COLO668 (cell line): Measurements from ENCODE around the gene FCN1.

Source experiments
- DNase-seq: peaks from one replicate; lab custom pipeline; 2025; ENCODE audit not compliant: unreplicated experiment; lab: John Stamatoyannopoulos, UW

The FCN1 gene

DNA sequence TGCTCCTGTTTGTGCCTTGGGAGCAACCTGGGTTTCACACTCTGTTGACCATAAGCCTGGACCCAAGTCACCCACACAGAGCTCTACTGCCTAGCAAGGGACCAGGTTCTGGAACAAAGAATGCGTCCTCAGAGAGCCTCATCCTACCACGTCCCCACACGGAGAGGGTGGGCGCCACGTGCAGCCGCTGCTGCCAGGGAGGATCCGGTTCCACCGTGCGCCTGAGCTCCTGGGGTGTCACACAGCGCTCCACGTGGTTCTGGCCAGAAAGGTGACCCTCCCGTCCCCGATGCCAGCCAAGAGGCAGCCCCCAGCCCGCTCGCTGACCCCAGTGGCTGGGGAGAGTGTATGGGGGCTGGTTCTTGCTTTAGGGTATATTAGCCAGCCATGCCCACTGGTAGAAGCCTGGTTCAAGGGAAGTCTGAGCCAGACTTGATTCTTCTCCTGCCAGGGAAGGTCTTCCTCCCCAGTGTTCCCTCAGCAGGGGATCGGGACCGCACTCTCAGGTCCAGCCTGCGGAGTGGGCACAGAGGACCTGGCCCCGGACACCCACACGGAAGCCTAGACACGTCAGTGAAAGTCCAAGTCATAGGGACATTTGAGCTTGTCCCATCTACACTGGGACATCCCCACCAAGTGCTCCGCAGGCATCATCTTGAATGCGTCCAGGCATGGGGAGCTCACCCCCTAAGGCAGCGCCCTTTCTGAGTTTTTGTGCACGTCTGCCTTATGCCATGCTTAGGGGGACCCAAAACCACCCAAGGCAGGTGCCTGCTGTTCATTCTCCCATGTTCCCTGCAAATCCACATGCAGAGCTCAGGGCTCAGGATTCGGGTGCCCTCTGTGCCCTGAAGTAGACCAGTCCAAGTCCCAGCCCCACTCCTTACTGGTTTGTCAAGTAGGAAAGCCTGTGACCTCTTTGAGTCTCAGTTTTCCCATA, 2.4 kb downstream of the FCN1 start:
- no peak for DNase-seq

- no peak for DNase-seq
Observed at GRCh38 chr9:134914501-134914834, 3.2 kb downstream of the FCN1 start.

DNA sequence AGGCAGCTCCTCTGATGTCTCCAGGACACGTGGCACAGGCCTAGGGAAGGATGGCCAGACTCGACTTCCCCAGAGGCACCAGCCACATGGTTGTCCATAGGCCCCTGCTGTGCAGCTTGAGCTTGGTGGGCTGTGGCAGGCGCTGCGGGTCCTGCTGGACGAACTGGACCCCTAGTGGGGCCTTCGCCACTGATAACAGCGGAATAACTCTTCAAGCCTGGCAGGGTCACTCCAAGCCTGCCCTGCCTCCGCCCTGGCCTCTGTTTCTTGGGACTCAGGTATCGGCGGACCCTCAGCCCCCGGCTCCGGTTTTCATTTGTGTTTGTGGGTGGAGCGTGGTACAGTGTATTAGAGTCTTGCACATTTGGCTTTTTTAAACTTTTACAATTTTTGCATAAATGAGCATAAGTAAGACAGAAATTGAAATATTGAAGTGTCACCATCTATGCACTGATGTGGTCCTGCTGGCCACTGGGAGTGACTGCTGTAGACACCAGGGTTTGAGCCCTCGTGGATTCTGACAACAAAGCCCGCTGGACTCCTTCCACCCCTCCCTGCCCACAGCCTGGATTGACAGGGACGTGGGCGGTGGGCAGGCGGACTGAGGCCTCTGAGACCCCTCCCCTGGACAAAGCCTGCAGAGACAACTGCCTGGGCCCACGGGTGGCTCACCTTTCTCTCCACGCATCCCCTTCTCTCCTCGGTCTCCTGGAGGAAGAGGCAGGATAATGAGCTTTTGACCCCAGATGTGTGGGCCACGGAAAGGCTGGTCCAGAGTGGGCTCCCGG, 3.8 kb downstream of the FCN1 start:
- no peak for DNase-seq

DNA sequence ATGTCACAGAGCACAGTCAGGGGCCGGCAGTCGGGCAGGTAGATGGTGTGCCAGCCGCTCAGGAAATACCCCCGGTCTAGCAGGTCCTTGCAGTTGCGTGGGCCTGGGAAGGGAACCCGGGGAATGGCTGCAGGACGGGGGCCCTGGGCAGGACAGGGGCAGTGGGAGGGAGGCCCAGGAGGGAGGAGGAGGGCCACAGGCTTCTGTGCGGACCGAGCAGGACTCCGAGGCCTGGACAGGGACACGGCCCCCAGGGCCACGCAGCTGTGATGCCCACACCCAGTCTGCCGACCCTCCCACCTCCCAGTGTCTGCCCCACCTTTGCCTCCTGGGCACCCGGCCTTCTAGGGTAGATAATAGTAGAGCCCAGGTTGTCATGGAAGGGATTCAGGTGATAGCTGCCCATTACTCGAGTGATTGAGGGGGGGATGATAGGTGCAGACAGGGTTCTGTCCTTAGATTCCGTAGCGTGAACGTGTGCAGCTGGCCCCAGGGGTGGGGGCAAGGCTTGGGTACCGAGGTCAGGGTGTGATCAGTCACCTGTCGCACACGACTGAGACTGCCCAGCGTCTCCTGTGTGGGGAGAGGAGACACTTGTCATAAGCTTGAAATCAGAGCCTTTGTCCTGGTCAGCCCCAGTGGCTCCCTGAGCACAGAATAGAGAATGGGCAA, 4.5 kb downstream of the FCN1 start:
- DNase-seq, result no peak

- DNase-seq, result no peak
Observed at GRCh38 chr9:134912126-134912840, 5.4 kb downstream of the FCN1 start.

- DNase-seq, result no peak
Observed at GRCh38 chr9:134909511-134910481, 7.9 kb downstream of the FCN1 start.

- DNase-seq, result no peak
Observed at GRCh38 chr9:134908524-134909309, 9.0 kb downstream of the FCN1 start.

DNA sequence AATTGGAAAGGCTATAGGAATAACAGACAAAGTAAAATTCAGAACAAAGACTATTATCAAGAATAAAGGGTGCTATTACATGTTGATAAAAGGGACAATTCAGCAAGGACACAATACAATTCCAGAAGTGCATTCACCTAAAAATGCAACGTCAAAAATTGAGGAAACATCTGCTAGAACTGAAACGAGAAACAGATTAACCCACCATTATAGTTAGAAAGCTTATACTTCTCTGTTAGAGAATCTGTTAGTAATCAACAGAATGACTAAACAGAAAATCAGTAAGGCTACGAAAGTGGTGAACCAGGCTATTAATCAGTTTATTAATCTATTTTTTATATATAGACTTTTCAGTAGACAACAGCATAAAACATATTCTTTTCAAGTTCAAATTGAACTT, 14.8 kb downstream of the FCN1 start:
- DNase-seq, result no peak

DNA sequence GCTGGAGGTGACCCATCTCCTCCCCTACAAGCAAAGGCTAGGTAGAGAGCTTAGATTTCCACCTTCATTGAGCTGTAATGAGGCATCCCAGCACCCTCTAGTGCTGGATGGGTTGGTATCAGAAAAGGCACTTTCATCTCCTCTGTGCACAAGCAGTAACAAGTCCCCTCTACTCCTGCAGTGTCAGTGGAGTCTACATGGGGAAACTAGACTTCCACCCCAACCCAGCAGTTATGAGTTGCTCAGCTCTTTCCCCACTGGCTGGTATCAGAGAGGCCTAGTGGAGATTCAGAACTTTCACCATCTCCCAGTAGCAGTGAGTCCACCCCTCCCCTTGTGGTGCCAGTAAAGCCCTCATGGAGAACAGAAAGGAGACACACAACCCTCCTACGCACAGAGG, 17.9 kb downstream of the FCN1 start:
- DNase-seq, result no peak

- DNase-seq, result no peak
Observed at GRCh38 chr9:134899168-134899567, 18.5 kb downstream of the FCN1 start.

DNA sequence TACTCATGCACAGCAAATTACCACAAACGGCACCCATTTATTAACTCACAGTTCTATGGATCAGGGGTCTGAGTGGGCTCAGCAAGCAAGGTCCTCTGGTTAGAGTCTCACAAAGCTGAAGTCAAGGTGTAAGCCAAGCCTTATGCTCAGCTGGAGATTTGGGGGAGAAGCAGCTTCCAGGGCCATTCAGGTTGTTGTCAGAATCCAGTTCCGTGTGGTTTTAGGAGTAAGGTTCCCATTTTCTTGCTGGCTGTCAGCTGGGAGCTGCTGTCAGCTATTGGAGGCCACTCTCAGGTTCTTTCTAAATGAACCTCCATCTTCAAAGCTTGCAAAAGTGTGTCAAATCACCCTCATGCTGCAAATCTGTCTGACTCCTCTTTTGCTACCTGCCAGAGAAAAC, 19.4 kb downstream of the FCN1 start:
- no peak for DNase-seq

- no peak for DNase-seq
Observed at GRCh38 chr9:134897584-134898170, 20.0 kb downstream of the FCN1 start.

GRCh38 chr9:134896834-134897583, 20.7 kb downstream of the FCN1 start:
- no peak for DNase-seq

DNA sequence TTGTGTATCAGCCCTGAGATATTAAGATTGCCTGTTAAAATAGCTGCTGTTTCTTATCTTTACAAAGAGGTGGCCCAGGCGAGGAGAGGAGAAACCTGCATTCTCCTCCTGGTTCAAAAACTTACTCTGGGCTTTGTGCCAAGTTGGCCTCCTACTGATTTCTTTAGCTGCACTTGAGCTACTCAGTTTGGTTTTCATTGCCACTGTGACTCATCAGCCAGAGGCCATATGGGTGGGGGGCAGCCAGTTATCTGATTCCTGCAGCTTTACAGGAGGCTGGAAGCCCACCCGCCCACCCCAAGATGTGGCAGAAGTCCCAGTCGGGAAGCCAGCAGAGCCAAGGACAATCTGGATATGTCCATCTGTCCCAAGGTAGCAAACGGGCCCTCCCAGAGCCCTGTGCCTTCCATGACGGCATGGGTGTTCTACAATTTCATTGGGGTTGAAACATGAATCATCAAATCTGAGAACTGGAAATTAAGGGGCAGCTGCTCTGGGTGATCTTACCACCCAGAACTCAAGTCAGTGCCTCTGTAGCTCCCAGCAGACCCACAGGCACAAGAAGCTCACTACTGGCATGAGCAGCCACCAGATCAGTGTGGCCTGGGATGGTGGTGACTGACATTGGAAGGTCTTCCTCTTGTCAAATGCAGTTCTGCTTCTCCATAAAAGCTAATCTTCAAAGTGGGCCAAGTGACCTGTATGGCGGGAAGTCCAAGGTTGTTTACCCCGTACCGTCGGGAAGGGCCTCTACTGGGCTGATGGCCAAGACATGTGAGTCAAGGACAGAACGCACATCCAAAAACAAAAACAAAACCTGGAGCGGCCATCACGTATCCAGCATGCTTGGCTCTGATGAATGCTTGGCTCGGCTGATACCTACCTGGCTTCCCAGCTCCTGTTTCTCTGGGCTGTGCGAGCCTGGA, 21.5 kb downstream of the FCN1 start:
- DNase-seq, result no peak

- DNase-seq, result no peak
Observed at GRCh38 chr9:134895567-134895907, 22.2 kb downstream of the FCN1 start.

DNA sequence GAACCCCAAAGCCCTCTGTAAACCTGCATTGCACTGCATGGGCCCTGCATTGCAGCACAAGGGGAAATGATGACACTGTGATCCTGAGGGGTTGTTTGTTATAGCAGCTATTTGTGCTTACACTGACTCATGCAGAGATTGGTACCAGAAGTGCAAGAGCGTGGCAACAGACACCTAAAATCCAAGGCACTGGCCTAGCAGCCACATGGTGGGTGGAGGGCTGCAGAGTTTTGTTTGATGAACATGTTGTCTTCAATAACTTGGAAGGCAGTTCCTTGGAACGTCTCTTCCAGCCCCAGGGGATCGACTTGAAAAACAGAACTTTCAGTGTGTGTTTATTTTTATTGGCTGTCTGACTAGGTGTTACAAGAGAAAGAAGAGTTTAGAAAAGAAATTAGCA, 22.6 kb downstream of the FCN1 start:
- no peak for DNase-seq
